ENCODE results near the gene SMAD5.
A peak's percentile ranks its signal among the peaks of the same experiment; 100 is the strongest.

Gene SMAD5

GRCh38 chr5:136198453-136198852, 65.8 kb downstream of the SMAD5 start:
- no peak for DNase-seq

- no peak for DNase-seq
Observed at GRCh38 chr5:136199408-136199807, 66.8 kb downstream of the SMAD5 start.

GRCh38 chr5:136200130-136200529, 67.5 kb downstream of the SMAD5 start:
- DNase-seq: no peak

GRCh38 chr5:136200761-136201160, 68.1 kb downstream of the SMAD5 start:
- no peak for DNase-seq

GRCh38 chr5:136201870-136202269, 69.2 kb downstream of the SMAD5 start:
- no peak for DNase-seq

- no peak for DNase-seq
Observed at GRCh38 chr5:136202469-136203205, 70.0 kb downstream of the SMAD5 start.

GRCh38 chr5:136203303-136203922, 70.8 kb downstream of the SMAD5 start:
- DNase-seq: no peak

GRCh38 chr5:136205061-136205702, 72.5 kb downstream of the SMAD5 start:
- no peak for DNase-seq

GRCh38 chr5:136205941-136206340, 73.3 kb downstream of the SMAD5 start:
- DNase-seq: no peak

GRCh38 chr5:136206361-136206760, 73.7 kb downstream of the SMAD5 start:
- DNase-seq: no peak

- no peak for DNase-seq
Observed at GRCh38 chr5:136207631-136208030, 75.0 kb downstream of the SMAD5 start.

GRCh38 chr5:136208916-136209315, 76.3 kb downstream of the SMAD5 start:
- DNase-seq: no peak

- DNase-seq: no peak
Observed at GRCh38 chr5:136209346-136209910, 76.8 kb downstream of the SMAD5 start.

GRCh38 chr5:136210259-136210658, 77.6 kb downstream of the SMAD5 start:
- DNase-seq: no peak

- DNase-seq: no peak
Observed at GRCh38 chr5:136211282-136212040, 78.8 kb downstream of the SMAD5 start.

- peak; percentile 14 for DNase-seq
Observed at GRCh38 chr5:136212252-136212721, 79.6 kb downstream of the SMAD5 start.

GRCh38 chr5:136213919-136214493, 81.4 kb downstream of the SMAD5 start:
- DNase-seq: no peak

GRCh38 chr5:136215812-136216211, 83.2 kb downstream of the SMAD5 start:
- no peak for DNase-seq

- DNase-seq: no peak
Observed at GRCh38 chr5:136216230-136216629, 83.6 kb downstream of the SMAD5 start.

GRCh38 chr5:136221340-136221739, 88.7 kb downstream of the SMAD5 start:
- DNase-seq: no peak

- no peak for DNase-seq
Observed at GRCh38 chr5:136222580-136223235, 90.1 kb downstream of the SMAD5 start.

- DNase-seq: no peak
Observed at GRCh38 chr5:136225796-136226195, 93.2 kb downstream of the SMAD5 start.
